T follicular helper cell (primary cell): ENCODE data around the gene RDM1.

Experiments
- DNase-seq: peaks from one replicate; pipeline ENCODE4 v3.0.0-alpha.2; 2020; ENCODE audit warnings: low read depth

Gene RDM1

GRCh38 chr17:35934760-35935159, 4.2 kb upstream of the RDM1 start:
- no peak for DNase-seq

DNA sequence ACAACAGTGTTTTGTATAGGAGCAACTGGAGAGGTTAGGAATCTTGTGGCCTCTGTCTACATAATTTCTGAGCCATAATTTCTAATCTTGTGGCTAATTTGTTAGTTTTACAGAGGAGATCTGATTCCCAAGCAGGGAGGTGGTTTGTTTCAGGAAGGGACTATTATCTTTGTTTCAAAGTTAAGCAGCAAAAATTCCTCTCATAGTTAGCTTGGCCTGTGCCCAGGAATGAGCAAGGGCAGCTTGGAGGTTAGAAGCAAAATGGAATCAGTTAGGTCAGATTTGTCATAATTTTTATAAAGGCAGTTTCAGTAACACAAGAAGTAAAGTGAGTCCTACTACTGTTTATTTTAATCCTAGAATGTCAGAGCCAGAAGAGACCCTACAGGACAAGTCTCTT, 2.0 kb upstream of the RDM1 start:
- DNase-seq = no peak

DNA sequence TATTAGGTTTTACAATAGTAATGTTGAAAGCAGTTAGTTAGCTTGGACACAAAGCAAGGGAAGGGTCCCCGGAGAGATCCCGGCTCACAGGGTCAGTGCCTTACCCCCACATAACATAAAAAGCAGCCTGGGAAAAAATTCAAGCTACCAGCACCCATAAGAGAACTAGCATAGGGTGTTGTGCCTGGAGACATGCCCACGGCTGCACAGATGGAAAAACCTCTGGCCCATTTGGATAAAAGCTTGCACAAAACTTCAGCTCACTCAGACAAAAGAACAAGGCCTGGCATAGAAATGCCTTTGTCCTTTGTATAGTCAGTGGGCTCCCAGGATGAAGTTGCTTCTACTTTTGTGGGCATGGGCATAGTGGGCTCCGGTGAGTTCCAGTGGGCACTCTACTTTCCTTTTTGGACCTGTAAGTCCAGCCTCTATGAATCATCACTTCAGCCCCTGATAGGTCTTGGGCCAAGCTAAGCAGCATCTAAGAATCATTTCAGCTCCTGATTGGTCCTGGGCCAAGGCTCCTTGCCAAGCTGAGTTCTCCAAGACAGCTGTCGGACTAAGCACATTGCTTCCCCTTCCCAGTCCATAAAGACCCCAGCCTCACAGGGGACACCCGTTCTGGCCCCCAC, 1.3 kb upstream of the RDM1 start:
- no peak for DNase-seq

GRCh38 chr17:35927714-35928113, 2.9 kb downstream of the RDM1 start:
- DNase-seq = no peak

- DNase-seq = no peak
These were observed 6.9 kb downstream of the RDM1 start for GRCh38 chr17:35923609-35924114.

GRCh38 chr17:35920229-35920628, 10.3 kb downstream of the RDM1 start:
- DNase-seq = no peak

- no peak for DNase-seq
These were observed 11.9 kb downstream of the RDM1 start for GRCh38 chr17:35918665-35919064.

DNA sequence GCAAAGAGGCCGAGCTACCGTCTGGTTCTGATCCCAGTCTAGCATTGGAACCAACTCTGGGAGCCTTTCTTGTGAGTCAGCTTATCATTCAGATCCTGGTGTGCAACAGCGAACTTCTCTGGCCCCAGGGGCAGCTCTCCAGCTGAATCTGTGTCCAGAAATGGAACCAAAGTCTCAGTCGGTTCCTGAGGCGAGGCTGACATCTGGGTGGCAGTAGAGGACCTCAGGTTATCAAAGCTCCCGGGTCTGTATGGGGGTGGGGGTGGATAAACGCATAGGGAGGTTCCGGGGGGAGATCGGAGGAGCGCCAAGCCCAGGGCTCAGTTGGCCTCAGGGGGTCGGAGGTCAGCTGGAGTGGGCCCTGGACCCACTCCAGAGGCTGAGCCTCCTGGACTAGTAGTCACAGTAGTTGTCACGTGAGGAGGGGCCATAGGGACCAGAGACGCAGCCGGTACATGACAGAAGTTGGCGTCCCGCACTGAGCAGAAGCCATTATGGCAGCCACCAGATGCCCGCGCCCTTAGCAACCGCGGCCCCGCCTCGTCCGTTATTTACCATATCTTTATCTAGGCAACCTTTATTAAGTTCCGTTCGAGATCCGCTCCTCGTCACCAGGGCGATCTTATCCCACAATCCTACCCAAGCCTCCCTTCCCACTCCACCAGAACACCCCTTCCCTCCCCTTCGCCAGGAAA, 12.9 kb downstream of the RDM1 start:
- DNase-seq = no peak

DNA sequence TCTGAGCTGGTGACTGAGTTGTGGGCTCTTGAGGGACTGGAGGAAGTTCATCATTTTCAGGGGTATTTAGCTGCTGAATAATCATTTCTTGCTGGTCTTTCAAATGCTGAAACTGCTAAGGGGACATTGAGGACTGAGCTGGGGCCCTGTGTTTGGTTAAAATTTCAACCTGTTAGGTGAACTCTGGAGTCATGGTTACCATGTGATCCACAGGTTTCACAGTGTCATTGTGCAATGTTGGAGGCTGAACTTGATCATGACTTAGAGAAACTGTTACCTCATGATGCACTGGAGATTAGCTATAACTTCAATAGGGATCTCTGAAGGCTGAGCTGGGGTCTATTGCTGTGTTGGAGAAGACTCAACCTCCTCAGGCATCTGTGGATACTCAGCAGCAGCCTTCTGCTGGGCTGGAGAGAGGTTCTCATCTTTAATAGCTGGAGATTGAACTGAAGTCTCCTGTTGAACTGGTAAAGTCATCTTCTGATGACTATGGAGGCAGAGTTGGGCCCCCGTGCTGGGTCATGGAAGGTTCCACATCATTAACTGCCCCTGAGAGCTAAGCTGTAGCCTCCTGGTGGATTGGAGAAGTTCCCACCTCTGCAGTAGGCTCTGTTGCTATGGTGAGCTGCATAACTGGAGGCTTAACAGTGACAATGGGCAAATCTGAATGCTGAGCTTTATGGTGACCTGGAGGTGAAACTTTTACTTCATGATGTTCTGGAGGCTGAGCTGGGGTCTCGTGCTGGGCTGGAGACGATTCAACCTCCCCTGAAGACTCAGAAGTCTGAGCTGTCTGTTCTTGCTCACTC, 15.2 kb downstream of the RDM1 start:
- DNase-seq = no peak

DNA sequence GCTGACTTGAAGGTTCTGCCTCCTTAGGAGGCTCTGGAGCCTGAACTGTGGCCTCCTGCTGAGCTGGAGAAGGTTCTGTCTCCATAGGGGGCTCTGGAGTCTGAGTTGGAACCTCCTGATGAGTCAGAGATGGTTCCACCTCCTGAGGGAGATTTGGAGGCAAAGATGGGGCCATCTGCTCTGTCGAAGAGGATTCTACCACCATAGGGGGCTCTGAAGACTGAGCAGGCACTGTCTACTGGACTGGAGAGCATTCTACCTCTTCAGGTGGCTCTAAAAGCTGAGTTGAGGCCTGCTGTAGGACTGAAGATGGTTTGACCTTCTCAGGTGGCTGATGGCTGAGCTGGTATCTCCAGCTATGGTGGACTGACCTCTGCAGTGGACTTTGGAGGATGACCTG, 16.2 kb downstream of the RDM1 start:
- DNase-seq = no peak

DNA sequence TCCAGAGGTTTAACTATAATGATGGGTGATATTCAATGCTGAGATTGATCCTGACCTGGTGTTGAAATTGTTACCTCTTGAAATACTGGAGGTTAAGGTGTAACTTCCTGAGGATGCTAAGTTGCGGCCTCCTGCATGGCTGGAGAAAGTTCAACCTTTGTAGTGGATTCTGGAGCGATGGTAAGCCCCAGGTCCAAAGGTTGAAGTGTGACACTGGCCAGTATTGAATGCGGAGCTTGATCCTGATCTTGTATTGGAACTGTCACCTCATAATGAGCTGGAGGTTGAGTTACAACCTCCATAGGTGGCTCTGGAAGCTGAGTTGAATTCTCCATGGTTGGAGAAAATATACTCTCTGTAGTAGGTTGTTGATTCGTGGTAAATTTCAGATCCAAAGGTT, 17.0 kb downstream of the RDM1 start:
- DNase-seq = no peak

DNA sequence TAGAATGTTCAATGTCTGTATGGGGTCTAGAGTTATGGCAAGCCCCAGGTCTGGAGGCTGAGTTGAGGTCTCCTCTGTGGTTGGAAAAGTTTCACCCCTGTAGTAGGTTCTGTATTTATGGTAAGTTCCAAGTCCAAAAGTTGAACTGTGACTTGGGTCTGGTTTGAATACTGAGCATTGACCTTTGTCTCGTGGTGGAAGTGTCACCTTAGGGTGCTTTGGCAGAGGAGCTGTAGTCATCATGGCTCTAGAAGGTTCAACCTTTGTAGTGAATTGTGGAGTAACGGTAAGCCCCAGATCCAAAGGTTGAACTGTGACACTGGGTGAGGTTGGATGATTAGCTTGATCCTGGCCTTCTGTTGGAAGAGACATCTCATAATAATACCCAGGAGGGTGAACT, 17.6 kb downstream of the RDM1 start:
- no peak for DNase-seq

GRCh38 chr17:35912339-35912912, 18.1 kb downstream of the RDM1 start:
- DNase-seq = no peak

DNA sequence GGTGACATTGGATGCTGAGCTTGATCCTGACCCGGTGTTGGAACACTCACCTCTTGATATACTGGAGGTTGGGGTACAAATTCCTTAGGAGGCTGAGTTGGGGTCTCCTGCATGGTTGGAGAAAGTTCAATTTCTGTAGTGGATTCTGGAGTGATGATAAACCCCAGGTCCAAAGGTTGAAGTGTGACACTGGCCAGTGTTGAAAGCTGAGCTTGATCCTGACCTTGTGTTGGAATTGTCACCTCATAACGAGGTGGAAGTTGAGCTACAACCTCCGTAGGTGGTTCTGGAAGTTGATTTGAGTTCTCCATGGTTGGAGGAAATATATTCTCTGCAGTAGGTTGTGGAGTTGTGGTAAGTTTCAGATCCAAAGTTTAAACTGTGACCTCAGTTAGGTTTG, 21.2 kb downstream of the RDM1 start:
- DNase-seq = no peak

DNA sequence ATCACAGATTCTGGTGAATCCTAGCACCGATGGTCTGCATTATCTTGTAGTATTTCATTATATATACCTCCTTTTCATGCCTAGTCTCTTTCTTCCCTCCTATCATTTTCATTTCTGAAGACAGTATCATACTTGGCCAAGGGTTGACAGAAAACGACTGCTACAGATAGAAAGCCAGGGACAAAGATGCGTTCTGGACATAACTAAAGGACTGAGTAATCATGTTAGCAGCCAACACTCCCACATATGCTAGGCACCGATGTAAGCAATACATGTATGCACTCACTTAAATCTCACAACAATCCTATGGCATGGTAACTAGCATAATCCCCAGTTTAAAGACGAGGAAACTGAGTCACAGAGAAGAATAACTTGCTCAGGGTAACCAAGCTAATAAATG, 22.9 kb downstream of the RDM1 start:
- no peak for DNase-seq

DNA sequence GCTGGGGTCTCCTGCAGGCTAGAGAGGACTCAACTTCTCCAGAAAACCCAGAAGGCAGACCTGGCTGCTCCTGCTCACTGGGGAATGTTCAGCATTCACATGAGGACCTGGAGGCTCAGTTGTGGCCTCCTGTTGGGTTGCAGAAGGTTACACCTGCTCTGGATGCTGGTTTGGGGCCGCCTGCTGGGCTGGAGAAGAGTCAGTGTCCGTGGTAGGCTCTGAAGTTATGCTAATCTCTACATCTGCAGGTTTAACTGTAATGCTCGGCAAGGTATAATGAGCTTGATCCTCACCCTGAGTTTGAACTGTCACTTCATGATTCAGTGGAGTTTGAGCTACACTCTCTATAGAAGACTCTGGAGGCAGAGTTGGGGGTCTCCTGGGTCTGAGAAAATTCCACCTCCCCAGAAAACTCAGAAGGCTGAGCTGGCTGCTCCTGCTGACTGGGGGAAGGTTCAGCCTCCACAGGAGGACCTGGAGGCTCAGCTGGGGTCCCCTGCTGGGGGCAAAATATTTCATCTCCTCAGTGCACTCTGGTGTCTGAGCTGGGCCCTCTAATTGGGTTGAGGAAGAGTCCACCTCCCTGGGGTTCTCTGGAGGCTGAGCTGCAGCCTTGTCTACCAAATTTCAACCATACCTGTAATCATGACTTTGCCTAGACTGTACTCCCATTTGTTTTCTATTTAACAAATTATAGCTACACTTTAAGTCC, 23.5 kb downstream of the RDM1 start:
- no peak for DNase-seq

GRCh38 chr17:35906191-35906925, 24.2 kb downstream of the RDM1 start:
- DNase-seq = no peak

DNA sequence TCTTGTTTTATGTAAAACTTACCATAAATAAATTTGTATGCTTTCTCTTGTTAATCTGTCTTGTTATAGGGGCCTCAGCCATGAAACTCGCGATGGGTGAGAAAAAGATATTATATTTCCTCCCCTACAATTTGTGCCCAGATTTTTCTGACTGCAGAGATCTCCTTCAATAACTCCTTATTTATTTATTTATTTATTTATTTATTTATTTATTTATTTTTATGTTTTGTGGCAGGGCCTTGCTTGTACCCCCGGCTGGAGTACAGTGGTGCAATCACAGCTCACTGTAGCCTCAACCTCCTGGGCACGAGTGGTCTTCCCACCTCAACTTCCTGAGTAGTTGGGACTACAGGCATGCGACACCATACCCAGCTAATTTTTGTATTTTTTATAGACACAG, 27.1 kb downstream of the RDM1 start:
- DNase-seq = no peak

DNA sequence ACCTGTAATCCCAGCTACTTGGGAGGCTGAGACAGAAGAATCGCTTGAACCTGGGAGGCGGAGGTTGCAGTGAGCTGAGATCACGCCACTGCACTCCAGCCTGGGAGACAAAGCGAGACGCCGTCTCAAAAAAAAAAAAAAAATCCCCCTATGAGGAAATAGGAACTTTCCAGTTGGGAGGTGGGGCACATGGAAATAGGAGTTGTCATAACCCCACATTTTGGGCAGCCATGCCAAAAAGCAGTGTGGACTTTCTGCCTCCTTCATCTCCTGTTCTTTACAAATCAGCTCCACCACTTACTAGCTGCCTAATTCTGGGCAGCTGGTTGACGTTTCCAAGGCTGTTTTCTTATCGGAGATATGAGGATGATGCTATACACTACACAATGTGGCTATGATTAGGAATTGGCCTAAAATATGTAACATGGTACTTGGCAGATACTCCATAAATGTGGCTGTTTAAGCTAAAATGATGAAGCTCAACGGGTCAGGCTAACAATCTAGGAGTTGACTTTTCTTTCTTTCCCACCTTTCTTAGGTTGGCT, 28.9 kb downstream of the RDM1 start:
- no peak for DNase-seq

- no peak for DNase-seq
These were observed 29.7 kb downstream of the RDM1 start for GRCh38 chr17:35900708-35901480.
